ENCODE measurements around the gene TSSK3. TPM values are rescaled to one million over a fixed set of nuclear protein-coding genes. Genes with fewer than 3 reads are reported as not detected.

The TSSK3 gene
- total RNA-seq, 4 donors from 2014 or later, result 0.35 to 21.3 TPM; not detected in 2

DNA sequence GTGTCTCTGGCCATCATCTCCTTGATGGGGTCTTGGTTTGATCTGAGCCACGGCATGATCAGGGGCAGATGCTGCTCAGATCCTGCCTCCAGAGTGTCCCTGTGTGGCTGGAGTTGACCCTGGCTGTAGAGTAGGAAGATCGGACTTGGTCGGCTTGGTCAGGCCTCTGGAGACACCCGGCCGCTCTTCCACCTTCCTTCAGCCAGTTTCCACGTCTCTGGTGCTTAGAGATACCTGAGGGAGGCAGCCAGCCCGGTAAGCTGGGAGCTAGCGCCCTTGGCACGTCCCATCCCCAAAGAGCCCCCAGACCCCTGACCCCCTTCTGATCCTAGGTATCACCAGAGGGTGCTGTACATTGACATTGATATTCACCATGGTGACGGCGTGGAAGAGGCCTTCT, 35.1 kb upstream of the TSSK3 start:
- no peak for TF ChIP-seq POLR2A (IDR thresholded peaks at IDR 0.05)
- TF ChIP-seq, protein P1, sequence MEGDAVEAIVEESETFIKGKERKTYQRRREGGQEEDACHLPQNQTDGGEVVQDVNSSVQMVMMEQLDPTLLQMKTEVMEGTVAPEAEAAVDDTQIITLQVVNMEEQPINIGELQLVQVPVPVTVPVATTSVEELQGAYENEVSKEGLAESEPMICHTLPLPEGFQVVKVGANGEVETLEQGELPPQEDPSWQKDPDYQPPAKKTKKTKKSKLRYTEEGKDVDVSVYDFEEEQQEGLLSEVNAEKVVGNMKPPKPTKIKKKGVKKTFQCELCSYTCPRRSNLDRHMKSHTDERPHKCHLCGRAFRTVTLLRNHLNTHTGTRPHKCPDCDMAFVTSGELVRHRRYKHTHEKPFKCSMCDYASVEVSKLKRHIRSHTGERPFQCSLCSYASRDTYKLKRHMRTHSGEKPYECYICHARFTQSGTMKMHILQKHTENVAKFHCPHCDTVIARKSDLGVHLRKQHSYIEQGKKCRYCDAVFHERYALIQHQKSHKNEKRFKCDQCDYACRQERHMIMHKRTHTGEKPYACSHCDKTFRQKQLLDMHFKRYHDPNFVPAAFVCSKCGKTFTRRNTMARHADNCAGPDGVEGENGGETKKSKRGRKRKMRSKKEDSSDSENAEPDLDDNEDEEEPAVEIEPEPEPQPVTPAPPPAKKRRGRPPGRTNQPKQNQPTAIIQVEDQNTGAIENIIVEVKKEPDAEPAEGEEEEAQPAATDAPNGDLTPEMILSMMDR (IDR thresholded peaks at IDR 0.05), result no peak
- no peaks in the 10 kb centered on the region for H3K36me3 ChIP-seq
- no peaks in the 10 kb centered on the region for H3K4me1 ChIP-seq
- no peak overlapping the region for H3K4me3 ChIP-seq
- DNase-seq, result no peak
- H3K27ac ChIP-seq, result no peak overlapping the region
- H3K27me3 ChIP-seq, result no peaks in the 10 kb centered on the region
- no peaks in the 10 kb centered on the region for H3K9me3 ChIP-seq
- intact Hi-C loops (cut with DNase I; ENCODE audit: low total_unique reads), result no loop called here

DNA sequence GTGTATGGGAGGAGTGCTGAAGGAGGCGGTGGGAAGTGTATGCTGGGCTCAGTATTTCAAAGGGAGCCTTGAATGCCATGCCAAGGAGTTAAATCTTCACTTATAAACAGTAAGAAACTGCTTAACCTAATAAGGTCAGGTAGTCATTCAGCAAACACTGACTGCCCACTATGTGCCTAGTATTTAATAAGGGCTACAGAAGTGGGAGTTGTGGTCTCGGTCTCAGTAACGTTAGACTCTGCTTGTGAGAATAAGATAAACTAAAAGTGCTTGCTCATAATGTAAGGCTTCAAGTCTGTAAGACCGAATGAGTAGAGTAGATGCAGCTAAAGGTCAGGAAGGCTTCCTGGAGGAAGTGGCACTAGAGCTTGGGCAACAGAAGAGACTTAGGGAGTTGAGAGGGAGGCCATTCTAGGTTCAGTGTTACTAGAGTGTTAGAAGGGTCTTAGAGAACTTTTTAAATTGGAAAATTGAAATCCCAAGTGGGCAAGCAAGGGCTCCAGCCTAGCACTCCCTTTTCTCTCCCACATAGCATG, 32.3 kb upstream of the TSSK3 start:
- intact Hi-C loops (cut with DNase I; ENCODE audit: low total_unique reads), result no loop called here
- Histone ChIP-seq H3K27me3 (no peaks in the 10 kb centered on the region), H3K4me3 (no peak overlapping the region), H3K4me1 (peaks cover 0 to 4% of the 10 kb centered on the region in 2 donors), H3K9me3 (no peaks in the 10 kb centered on the region), H3K36me3 (no peaks in the 10 kb centered on the region), H3K27ac (no peak overlapping the region)
- no peak for TF ChIP-seq POLR2A (IDR thresholded peaks at IDR 0.05)
- TF ChIP-seq, protein P1 (IDR thresholded peaks at IDR 0.05), result no peak
- DNase-seq, result no peak

DNA sequence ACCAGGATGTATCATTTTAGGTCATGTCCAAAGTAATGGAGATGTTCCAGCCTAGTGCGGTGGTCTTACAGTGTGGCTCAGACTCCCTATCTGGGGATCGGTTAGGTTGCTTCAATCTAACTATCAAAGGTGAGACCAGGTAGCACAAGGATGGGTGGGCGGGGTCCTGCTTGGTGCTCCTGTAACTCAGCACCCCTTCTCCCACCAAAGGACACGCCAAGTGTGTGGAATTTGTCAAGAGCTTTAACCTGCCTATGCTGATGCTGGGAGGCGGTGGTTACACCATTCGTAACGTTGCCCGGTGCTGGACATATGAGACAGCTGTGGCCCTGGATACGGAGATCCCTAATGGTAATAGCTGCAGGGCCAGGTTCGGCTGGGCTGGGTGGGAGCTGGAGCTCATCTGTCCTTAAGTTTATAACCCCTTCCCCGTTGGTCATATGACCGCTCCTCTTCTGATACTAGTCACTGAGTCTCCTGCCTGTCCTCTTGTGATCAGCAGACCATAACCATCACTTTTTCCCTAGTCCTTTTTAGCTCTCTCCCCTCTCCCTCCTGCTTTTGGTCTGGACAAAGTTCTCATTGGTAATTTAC, 31.7 kb upstream of the TSSK3 start:
- TF ChIP-seq, protein P1 (IDR thresholded peaks at IDR 0.05), result no peak
- TF ChIP-seq POLR2A (IDR thresholded peaks at IDR 0.05), result no peak
- Histone ChIP-seq H3K36me3 (no peaks in the 10 kb centered on the region), H3K9me3 (no peaks in the 10 kb centered on the region), H3K27ac (no peak overlapping the region), H3K4me1 (peaks cover 0 to 4% of the 10 kb centered on the region in 2 donors), H3K27me3 (no peaks in the 10 kb centered on the region), H3K4me3 (no peak overlapping the region)
- DNase-seq, result no peak
- intact Hi-C loops (cut with DNase I; ENCODE audit: low total_unique reads), result no loop called here

DNA sequence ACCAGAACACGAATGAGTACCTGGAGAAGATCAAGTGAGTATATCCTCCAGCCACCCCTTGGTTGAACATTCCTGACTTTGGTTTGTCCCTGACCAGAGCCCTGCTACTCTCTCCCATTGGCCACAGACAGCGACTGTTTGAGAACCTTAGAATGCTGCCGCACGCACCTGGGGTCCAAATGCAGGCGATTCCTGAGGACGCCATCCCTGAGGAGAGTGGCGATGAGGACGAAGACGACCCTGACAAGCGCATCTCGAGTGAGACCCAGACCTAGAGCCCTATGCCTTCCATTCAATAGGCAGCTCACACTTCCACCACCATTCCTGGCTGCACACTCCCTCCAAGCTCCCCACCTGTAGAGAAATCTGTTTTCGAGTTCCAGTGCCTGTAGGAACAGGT, 30.8 kb upstream of the TSSK3 start:
- Histone ChIP-seq H3K9me3 (no peaks in the 10 kb centered on the region), H3K4me1 (peaks cover 0 to 4% of the 10 kb centered on the region in 2 donors), H3K27me3 (no peaks in the 10 kb centered on the region), H3K4me3 (no peak overlapping the region), H3K27ac (no peak overlapping the region), H3K36me3 (no peaks in the 10 kb centered on the region)
- intact Hi-C loops (cut with DNase I; ENCODE audit: low total_unique reads), result no loop called here
- TF ChIP-seq POLR2A (IDR thresholded peaks at IDR 0.05), result no peak
- TF ChIP-seq, protein P1 (IDR thresholded peaks at IDR 0.05), result no peak
- no peak for DNase-seq

DNA sequence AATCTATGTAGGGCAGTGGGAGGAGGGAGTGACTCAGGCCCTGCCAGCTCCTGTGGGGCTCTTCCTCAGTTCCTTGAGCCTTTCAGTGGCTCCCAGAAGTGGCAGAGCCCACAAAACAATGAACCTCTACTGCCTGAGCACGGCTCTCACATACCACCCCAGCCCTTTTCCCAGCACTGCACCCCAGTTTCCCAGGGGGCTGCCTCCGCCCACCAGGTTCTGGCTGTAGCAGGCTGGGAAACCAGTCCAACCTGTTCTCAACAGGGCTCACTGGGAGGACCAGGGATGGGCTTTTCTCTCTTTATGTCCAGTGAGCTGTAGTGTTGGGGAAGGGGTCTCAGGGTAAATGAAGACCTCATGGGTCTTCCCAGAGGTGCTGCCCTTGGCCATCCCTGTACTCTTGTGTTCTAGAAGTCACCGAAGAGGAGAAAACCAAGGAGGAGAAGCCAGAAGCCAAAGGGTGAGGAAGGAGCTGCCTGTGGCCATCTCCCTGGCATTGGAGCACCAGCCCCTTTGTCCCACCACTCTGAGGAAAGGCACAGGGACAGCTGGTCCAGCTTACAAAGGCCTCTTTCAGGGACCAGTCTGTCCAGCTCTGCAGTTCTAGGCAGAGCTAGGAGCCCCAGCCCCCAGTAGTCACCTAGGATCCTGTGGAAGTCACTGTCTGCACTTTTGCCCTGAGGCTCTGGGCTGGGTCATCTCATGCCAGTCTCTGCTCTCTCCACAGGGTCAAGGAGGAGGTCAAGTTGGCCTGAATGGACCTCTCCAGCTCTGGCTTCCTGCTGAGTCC, 29.9 kb upstream of the TSSK3 start:
- no peaks in the 10 kb centered on the region for H3K27me3 ChIP-seq
- H3K9me3 ChIP-seq, result no peaks in the 10 kb centered on the region
- no peak overlapping the region for H3K4me3 ChIP-seq
- H3K36me3 ChIP-seq, result no peaks in the 10 kb centered on the region
- intact Hi-C loops (cut with DNase I; ENCODE audit: low total_unique reads), result no loop called here
- no peak for DNase-seq
- no peak overlapping the region for H3K27ac ChIP-seq
- TF ChIP-seq, protein P1 (IDR thresholded peaks at IDR 0.05), result no peak
- no peak for TF ChIP-seq POLR2A (IDR thresholded peaks at IDR 0.05)
- peaks cover 0 to 4% of the 10 kb centered on the region in 2 donors for H3K4me1 ChIP-seq

Measured in uterus (tissue), 4 donors.